ENCODE measurements around the gene GLRA1.

GRCh38 chr5:151966046-151966445 is 41.4 kb upstream of the GLRA1 start:
- TF ChIP-seq CTCF (IDR thresholded peaks at IDR 0.05): no peak
- no peak for TF ChIP-seq POLR2AphosphoS5 (IDR thresholded peaks at IDR 0.05)

Measured in prostate gland (tissue), 2 donors.